ENCODE measurements around the gene PCDHB3.

DNA sequence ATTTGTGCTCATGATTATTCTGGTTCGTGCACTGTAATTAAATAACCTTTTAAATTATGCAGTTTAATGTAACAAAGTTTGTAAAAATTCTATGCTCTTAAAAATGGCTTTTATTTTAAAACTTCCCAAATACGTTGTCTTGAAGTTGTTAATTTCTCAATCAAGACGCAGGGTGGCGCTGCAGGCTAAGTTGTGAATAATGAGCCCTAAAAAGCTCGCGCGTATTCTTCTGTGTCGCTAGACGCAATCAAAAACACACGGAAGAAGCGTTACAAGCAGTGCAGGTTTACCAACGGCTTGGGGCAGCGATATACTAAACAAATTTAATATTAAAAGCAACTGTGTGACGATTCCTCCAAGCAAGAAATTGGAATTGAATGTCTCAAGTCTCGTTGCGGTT is 21.3 kb downstream of the PCDHB3 start, which contains the start of gene PCDHB4:
- TF ChIP-seq, protein P1, sequence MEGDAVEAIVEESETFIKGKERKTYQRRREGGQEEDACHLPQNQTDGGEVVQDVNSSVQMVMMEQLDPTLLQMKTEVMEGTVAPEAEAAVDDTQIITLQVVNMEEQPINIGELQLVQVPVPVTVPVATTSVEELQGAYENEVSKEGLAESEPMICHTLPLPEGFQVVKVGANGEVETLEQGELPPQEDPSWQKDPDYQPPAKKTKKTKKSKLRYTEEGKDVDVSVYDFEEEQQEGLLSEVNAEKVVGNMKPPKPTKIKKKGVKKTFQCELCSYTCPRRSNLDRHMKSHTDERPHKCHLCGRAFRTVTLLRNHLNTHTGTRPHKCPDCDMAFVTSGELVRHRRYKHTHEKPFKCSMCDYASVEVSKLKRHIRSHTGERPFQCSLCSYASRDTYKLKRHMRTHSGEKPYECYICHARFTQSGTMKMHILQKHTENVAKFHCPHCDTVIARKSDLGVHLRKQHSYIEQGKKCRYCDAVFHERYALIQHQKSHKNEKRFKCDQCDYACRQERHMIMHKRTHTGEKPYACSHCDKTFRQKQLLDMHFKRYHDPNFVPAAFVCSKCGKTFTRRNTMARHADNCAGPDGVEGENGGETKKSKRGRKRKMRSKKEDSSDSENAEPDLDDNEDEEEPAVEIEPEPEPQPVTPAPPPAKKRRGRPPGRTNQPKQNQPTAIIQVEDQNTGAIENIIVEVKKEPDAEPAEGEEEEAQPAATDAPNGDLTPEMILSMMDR (IDR thresholded peaks at IDR 0.05; ENCODE audit: extremely low read depth in 1 of 2, insufficient read depth in 1 of 2, low read depth in 1 of 2, low read length in 2 of 2): no peak
- TF ChIP-seq FOS (IDR thresholded peaks at IDR 0.05; ENCODE audit: borderline replicate concordance, insufficient read depth, low read length) (no peak), POLR2AphosphoS5 (IDR thresholded peaks at IDR 0.05; ENCODE audit: insufficient read depth, low read depth, low read length) (no peak), MYC (IDR thresholded peaks at IDR 0.05; ENCODE audit: low read depth, low read length) (no peak), EZH2 (IDR thresholded peaks at IDR 0.05; ENCODE audit: borderline replicate concordance, low read depth, low read length, severe bottlenecking) (no peak), POLR2A (IDR thresholded peaks at IDR 0.05; ENCODE audit: low read depth, low read length) (no peak)
- TF ChIP-seq, protein P2, sequence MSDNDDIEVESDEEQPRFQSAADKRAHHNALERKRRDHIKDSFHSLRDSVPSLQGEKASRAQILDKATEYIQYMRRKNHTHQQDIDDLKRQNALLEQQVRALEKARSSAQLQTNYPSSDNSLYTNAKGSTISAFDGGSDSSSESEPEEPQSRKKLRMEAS (IDR thresholded peaks at IDR 0.05; ENCODE audit: insufficient read depth, insufficient read length): no peak

All from endothelial cell of umbilical vein (primary cell).